ENCODE data around the gene RRAS2.

GRCh38 chr11:14384338-14384737 is 25.4 kb upstream of the RRAS2 start:
- TF ChIP-seq CTCF (IDR thresholded peaks at IDR 0.05) (no peak), POLR2A (IDR thresholded peaks at IDR 0.05) (no peak)
